ENCODE measurements around the gene PSTPIP2.
"Not testable (repeated sequence)": the region's sequence is repeated elsewhere in the genome, so short reads cannot be mapped to it uniquely, and the experiment has no call there.

The PSTPIP2 gene

DNA sequence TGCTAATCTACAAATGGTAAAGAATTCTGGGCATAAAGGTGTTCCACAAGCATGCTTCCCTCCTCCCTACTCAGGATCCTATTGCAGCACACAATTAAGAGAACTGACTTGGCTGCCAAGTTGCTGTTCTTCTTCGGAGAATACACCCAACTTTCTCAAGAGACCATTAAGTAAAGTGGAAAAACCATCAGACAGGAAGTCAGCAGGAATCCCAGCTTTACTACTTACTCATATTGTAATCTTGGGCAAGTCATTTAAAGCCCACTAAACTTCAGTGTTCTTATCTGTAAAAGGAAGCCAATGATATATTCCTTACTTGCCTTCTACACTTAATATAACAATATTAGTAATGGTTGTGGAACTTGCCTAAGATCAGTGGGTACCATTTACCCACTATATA lies 37.8 kb downstream of the PSTPIP2 start:
- DNase-seq: no peak

DNA sequence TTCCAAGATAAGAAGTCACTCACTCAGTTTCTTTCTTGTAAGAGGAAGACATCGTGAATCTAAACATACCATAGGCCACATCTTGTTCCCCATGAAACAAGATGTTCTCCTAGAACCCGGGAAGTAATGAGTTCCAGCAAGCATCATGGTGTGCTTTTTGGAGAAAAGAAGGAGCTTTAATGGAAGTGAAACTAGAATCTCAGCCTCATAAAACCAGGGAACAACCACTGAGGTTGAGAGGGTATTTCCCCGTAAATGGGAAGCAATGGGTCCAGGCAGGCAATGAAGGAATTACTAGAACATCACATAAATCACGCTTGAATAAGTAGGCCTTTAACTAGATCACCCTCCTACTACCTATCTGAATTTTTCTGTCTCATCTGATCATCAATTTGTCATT lies 40.3 kb downstream of the PSTPIP2 start:
- no peak for DNase-seq

GRCh38 chr18:46028536-46028891 lies 43.5 kb downstream of the PSTPIP2 start:
- DNase-seq: no peak

DNA sequence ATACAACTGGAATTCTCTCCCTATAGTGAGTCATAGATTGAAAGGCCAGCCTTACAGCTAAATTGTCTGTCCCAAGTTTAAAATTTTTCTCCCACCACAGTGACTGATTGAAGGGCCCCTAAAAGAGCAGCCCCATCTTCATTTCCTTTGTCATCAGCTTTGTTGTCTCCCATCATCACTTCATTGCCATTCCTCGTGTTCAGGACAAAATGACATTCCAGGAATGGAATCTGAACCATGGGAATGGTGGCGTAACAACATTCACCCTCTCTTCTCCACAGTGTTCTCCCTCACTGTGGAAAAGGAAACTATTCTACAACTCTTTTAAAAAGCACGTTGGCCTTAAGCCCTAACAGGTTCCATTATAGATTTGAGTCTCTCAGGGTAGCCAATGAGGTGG lies 52.1 kb downstream of the PSTPIP2 start:
- no peak for DNase-seq

GRCh38 chr18:46013484-46014189 lies 58.4 kb downstream of the PSTPIP2 start:
- DNase-seq: no peak

DNA sequence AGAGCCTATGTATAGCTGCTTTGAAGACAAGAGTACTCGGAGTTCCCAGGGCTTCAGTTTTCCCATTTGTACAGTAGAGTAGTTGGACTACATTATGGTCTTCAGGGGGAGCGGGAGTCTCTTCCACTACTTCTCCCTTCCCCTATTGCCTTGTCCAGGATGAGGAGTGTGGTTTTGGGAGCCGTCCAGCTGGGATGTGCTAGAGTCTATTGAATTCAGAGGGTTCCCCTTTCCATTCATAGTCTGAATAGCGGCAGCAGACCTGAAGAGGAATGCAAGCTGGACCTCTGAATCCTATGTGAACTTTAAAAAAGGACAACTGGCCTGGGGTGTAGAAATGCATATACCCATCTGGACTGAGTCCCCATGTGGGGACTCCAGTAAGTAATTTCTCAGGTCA lies 61.4 kb downstream of the PSTPIP2 start:
- DNase-seq: no peak

GRCh38 chr18:46010050-46010449 lies 62.0 kb downstream of the PSTPIP2 start:
- DNase-seq: no peak

GRCh38 chr18:46009125-46009840 lies 62.8 kb downstream of the PSTPIP2 start:
- DNase-seq: no peak

- DNase-seq: no peak
These were observed 63.5 kb downstream of the PSTPIP2 start for GRCh38 chr18:46008531-46008930.

DNA sequence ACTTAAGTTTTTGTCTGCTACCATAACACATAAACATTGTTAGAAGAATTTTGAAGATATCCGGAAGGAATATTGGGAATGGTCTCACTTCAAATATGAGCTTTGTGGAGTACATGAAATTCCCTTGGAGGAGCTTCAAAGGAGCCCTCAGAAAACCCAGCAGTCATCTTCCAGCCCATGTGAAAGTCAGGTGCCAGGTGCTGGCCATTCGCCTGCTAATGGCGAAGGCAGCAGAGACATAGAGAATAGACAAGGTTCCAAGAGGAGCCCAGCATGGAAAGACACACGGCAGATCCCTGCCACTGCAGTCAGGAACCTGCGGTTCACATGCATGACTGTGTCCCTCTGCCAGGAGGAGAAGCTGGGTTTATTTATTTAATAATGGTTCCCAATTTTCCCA lies 64.9 kb downstream of the PSTPIP2 start:
- no peak for DNase-seq

DNA sequence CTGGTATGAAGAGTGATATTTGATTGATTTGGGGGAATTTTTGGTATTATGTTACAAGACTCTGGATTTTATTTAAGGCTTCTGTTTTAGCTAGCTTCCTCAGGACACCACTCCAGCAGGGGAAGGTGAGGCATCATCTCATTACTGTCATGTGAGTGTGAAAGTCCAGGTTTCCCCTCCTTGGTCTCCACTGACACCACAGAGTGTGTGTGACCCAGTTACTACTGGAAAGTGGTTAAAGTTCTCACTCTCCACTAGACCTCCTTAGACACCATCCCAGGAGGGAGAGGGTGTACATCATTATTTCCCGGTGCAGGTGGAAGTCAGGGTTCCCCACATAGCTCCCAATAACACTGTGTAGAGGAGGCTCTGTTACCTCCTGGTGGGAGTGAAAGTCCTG lies 69.1 kb downstream of the PSTPIP2 start:
- no peak for DNase-seq

DNA sequence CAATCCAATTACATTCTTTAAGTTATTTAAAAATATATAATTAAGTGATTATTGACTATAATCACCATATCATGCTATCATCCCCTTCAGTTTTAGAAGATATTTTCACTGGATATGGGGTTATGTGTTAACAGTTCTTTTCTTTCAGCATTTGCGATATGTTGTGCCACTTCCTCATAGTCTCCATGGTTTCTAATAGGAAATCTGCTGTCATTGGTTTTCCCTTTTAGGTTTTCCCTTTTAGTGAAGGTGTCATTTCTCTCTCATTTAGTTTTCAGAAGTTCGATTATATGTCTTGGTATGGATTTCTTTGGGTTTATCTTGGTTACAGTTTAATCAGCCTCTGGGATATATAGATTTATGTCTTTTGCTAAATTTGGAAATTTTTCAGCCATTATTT lies 70.2 kb downstream of the PSTPIP2 start:
- DNase-seq: no peak

GRCh38 chr18:46001074-46001473 lies 71.0 kb downstream of the PSTPIP2 start:
- DNase-seq: no peak

- DNase-seq: no peak
These were observed 72.5 kb downstream of the PSTPIP2 start for GRCh38 chr18:45999536-45999935.

DNA sequence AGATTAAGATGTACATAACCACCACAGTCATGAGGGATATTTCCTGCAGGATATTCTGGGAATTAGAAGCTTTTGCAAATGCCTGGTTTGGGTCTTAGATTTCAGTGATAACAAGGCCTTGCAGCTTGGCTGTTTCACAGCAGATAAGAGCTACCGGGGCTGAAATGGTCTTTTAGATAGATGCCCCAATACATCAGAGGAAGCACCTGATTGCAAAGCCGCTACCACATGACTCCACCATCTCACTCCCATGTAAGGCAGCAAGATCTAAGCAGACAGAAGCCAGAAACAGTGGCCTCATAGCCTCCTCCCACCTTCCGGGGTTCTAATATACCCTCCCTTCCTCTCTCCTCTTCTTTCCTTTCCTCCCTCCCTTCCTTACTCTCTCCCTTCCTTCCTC lies 73.8 kb downstream of the PSTPIP2 start:
- DNase-seq: no peak

DNA sequence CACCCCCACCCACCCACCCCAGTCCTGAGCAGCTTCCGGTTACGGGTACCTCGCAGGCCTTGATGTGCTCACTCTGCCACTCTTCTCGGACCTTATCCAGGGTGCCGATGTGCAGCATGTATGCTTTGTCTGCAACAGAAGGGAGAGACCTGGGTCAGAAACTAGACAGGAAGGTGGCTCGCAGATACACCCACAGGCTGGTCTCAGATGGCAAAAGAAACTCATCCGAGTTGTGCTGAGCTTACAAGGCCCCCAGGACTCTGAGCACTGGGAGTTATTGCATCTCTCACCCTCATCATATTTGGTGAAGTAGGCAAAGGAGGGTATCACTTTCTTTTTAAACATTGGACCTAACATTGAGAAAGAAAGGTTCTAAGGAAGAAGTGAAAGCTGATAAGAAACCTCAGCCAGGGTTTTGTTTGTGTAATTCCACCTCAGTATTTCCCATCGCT lies 74.3 kb downstream of the PSTPIP2 start:
- DNase-seq: no peak

DNA sequence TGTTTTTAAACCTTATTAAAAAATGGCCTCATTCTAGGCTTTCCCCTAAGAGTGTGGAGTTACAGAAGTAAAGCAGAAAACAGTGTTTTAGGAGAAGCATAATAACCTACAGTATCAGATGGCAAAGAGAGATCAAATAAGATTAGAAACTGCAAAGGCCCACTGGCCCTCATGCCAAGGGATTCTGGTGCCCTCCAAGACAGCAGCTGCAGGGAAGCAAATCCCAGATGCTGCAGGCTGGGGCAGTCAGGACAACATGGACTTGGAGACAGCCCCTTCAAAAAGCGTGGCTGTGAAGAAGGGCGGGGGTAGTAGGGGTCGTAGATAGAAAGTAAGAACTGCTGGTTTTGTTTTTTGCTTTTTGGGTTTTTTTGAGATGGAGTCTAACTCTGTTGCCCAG lies 76.6 kb downstream of the PSTPIP2 start:
- DNase-seq: no peak

- no peak for DNase-seq
These were observed 78.6 kb downstream of the PSTPIP2 start for GRCh38 chr18:45993438-45993837.

- not testable (repeated sequence) for DNase-seq
These were observed 79.5 kb downstream of the PSTPIP2 start for GRCh38 chr18:45992527-45992926.

DNA sequence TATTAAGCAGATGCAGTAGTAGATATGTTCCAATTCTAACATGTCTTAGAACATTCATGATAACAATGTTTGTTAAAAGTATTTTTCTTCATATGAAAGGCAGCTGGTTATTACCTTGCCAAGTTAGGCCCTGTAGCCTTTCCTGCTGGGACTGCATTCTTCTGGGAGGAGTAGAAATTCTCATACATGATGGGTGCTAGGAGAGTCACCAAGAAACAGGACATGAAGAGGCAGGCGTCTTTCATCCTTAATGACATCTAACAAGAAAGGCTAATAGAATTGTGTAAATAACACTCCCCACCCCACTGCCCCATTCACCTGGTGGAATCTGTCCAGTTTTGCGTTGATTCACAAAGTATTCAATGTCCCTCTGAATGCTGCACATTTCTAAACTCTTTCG lies 80.3 kb downstream of the PSTPIP2 start:
- DNase-seq: no peak

DNA sequence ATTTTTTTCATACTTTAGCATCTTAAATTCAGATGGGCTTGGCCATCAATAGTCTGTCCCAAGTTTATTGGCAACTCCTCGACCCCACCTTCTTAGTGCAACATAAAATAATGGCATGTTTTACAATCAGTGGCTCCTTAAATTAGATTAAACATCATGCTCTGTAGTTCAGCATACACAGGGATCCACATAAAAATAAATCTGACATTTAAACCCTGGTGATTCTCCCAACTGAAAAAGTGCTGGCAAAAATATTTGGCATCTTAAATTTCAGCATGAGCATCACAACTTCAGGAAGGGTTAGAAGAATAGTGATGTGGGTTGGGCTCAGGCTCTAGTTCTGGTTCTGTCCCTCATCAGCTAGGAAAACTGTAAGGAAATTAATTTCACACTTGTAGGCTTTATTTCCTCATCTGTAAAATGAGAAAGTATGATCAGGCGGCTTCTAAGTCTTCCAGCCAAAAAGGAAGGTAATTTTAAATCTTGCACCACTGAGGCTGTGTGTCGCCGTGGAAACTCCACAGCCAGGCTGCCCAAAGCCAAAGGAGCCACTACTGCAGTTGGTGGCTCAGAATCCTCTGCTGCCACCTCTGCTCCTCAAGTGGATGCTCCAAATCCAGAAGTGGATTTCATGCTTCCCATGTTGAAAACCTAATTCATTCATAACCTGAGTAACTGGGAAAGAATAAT lies 87.4 kb downstream of the PSTPIP2 start:
- DNase-seq: no peak

GRCh38 chr18:45981821-45982220 lies 90.2 kb downstream of the PSTPIP2 start:
- DNase-seq: no peak

DNA sequence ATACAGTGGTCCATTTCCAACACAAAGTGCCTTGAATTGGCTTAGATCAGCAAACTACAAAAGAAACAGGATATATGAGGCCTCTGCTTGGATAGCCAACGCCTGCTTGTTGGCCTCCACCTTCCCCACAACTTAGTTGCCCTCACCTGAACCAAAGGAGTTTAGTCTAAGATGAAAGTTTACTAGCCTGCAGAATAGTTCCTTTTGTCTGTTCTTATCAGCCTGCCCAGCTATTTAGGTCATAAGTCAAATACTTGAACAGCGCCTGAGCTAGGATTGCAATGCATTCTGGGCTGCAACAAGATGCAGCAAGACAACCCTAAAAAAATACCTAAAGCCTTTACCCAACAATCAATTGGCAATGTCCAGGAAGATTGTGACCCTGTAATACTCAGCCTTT lies 91.8 kb downstream of the PSTPIP2 start:
- DNase-seq: no peak

DNA sequence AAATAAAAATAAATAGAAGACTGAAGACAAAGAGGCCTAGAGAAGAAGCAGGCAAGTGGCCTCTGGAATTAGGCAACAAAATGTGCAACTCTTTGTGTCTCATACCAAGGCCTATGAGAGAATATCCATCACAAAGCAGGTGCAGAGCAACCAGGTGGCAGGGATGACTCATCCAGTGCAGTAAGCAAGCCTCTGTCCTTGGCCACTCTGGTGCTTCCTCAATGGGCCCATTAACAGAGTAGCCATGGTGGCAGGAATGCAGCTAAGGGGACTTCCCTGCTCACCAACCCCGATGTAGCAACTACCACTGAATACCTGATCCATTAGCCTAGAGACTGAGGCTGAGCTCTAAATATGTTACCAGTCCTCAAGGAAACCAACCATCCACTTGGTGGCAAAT lies 94.0 kb downstream of the PSTPIP2 start:
- DNase-seq: no peak

Measured in DMS79 treated with DMSO at 0.1 percent for 48 hours (cell line).